LHCN-M2 (cell line): ENCODE measurements around the gene LYVE1. TPM values are rescaled to one million over a fixed set of nuclear protein-coding genes. Genes with fewer than 3 reads are reported as not detected.
A peak's percentile ranks its signal among the peaks of the same experiment; 100 is the strongest.

Experiments used
- DNase-seq: peaks from one replicate; pipeline ENCODE4 v3.0.0-alpha.2; 2012; ENCODE audit warnings: low read depth
- total RNA-seq: library from RNA; depleted of rRNA; stranded (reverse); fragments of >200 nt; gene quantifications from 2 replicates; pipeline ENCODE4 v1.2.3, GENCODE V29; 2014

Gene LYVE1
- total RNA-seq, 1 experiment from 2014 or later = not detected

DNA sequence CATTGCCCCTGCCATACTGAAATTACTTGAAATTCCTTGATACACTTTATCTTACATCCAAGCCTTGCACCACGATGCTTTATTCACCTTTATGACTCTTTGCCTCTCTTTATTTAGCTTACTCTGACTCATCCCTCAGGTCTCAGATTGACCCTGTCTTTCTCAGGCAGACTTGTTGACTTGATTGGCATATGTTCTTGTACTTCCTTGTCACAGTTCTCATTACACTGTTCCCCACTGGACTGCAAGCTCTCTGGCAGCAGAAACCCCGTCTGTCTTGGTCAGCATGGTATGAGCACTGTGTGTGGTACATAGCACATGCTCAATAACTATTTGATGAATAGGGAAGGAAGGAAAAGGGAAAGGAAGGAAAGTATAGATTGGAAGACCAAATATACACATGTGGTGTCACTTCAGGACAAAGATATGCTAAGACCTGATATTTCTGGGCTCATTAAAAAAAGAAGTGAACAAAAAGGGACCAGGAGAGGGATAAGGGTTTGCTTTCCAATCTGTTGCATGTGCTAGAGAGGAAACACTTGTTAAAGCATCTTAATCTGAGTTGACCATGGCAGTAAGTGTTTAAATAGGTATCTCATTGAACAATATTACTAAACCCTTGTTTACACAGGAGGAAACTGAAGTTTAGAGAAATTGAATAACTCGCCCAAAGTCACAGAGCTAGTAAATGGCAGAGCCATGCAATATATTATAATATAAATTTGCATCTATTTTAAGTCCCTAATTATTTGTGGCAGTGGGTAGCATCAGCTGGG is 7.2 kb downstream of the LYVE1 start:
- no peak for DNase-seq

GRCh38 chr11:10558288-10558687 is 10.2 kb downstream of the LYVE1 start:
- no peak for DNase-seq

GRCh38 chr11:10556590-10556989 is 11.9 kb downstream of the LYVE1 start:
- no peak for DNase-seq

DNA sequence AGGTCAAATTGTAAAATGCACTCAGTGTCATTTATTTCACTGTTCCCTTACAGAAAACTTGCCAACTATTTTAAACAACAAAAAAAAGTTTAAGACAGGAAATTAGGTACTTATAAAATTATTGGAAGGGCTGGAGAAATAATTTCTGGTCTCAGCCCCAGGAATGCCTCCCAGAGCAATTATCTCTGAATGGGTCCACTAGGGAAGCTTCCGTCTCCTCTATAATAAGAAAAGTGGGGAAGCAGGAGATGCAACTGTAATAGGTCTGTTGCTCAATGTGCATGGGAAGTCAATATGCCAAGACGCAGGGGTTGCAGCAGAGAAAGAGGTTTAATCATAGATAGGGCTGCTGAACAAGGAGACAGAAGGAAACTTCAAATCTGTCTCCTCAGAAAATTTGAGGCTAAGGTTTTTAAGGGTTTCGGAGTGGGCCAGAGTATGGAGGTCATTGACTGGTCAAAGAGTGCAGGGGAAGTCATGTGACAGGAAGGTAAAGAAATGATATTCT is 16.6 kb downstream of the LYVE1 start:
- no peak for DNase-seq

GRCh38 chr11:10551290-10551592 is 17.2 kb downstream of the LYVE1 start:
- DNase-seq = no peak

- DNase-seq = peak; percentile 50
Measured at GRCh38 chr11:10550503-10551289, 17.8 kb downstream of the LYVE1 start.

- no peak for DNase-seq
Measured at GRCh38 chr11:10544491-10545465, 23.7 kb downstream of the LYVE1 start.

DNA sequence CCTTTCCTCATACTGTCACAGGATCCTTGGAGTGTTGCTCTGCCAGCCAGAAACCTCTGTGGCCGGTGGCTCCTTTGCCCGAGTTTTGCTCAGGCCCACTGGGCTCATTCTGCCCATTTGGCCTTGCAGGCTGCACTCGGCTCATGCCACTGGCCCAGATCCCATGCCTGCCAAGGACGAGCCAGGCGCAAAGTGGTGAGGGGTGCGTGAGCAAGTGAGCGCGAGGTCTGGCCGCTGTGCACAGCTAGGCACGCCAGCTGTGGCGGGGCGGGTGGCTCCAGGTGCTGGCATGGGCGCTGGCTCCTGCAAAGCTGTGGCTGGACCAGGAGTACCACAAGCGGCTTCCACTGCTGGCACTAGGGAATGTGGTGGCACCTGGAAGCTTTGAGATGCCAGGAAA is 24.7 kb downstream of the LYVE1 start:
- DNase-seq = no peak

GRCh38 chr11:10542776-10543175 is 25.7 kb downstream of the LYVE1 start:
- no peak for DNase-seq

DNA sequence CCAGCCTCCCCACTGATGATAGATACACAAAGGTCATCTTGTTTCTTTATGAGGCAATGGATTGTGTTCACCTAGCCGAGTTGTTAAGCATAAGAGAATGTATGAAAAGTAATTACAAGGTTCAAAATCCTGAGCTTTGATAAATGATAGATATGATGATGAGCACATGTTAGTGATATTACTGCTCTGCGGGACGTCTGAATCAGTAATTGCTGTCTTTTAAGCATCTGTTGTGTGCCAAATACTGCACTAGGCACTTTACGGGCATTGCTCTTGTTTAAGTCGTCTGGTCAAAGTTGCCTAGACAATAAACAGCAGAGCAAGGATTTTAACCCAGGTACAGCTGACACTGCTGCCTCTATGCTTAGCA is 26.9 kb downstream of the LYVE1 start:
- DNase-seq = no peak

- DNase-seq = peak; percentile 89
Measured at GRCh38 chr11:10540915-10541560, 27.4 kb downstream of the LYVE1 start, which contains the start of gene RNF141. Gene RNF141 (minus strand): TSS chr11:10541187. CDS start chr11:10534158, 7,029 bp downstream.

DNA sequence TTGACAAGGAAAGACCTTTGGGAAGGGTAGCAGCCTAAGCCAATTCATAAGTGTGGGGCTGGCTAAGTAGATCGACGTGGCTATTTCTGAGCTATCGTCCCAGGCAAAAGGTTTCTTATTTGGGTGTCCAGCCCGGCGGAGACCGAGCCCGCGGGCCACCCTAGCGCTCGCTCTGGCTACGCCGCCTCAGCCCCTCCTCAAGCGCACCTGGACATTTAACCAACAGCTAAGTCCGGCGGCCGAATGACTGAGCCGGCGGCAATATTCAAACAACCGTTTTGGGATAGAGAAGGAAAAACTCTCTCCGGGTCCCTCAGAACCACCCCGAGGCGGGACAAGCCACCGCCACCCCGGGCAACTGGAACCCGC is 27.9 kb downstream of the LYVE1 start:
- peak; percentile 13 for DNase-seq

DNA sequence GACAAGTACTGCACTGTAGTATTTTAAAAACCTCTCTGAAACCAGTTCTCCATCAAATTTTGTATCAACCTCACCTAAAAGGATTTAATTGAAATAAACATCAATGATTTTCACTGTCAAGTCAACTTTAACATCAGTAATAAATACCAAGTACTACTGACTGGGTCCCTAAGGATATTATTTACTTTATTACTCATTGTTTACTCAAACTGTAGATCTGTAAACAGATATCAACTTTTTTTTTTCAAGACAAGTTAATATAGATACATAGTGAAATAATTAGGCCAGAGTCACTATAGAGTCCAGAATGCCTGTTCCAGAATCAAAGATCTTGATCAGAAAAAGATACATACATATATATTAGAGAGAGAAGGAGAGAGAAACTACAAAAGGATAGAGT is 29.1 kb downstream of the LYVE1 start:
- no peak for DNase-seq

DNA sequence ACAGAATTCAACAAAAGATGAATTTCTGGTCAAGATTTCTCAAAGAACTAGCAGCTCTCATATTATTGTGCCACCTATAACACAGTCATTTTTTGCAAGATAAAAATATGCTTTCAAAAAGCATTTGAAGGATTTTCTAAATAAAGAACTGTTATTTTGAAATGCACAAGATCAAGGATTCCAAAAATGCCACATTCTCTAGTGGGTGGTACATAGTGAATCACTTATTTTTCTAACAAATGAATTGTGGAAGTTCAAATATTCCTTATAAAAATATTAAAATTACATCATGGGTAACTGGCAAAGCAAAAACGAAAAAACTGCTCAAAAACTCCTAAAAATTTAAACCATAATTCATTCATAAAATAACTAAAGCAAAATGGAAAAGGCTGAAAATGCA is 29.5 kb downstream of the LYVE1 start:
- no peak for DNase-seq

DNA sequence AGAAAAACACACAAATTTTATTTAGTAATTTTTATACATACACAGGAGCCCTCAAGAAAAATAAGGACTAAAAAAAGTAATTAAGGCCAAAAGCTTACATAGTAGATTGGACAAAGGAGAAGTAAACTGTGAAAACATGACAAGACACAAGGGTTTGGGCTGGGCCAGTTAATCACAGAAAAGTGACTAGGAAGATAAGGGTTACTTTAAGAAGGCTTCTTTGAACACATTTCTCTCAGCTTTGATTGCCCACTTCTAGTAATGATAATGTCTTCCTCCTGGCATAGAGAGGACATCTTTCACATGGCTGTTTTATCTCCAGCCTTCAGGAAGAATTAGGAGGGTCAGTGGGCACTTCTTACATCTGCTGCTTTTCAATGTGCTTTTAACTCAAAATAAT is 30.9 kb downstream of the LYVE1 start:
- DNase-seq = no peak

DNA sequence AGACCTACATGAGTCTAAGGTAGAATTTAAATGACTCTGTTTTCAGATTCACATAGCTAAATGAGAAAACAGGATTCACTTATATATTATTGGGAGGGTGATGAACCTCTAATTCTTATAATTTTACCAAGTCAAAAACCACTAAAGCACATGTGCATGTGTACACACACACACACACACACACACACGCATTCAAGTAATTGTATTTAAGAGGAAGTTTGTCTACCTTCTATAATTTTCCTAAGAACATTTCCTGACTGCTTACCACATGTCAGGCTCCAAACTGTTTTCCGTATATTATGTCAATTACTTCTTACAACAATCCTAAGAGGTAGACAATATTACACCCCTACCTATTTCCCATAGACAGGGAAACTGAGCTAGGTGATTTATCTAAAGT is 34.1 kb downstream of the LYVE1 start:
- no peak for DNase-seq

DNA sequence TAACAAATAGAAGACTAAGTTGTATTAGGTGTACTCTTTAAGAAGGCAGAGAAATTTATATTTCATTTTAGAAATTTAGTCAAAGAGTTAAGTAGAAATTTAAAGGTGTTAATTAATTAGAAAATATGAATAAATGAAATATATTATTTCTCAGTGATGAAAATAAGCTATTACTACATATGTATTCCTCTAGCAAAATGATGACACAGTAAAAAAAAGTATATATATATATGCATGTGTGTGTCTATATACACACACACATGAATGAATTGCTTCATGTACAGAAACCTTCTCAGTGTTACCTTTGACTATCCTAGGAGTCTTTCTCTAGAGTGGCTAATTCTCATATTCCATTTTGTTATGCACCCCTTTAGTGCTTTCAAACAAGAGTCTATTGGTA is 35.1 kb downstream of the LYVE1 start:
- no peak for DNase-seq

DNA sequence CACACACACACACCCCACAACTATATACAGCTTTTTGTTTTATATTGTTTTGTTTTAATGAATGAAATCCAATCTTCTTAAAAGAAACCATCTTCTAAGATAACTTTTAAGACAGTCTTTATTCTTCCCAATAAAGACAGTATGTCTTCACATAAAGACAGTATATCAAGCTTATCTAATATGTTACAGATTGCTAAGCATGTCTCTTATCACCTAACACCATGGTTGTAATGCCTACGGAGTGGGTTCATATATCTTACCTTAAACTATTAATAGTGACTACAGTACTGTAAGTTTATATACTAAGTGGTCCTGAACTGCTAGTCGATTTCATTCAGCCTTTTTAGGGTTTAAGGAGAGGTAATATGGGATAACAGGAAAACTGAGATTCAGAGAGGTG is 35.9 kb downstream of the LYVE1 start:
- DNase-seq = no peak

GRCh38 chr11:10529279-10529678 is 39.2 kb downstream of the LYVE1 start:
- DNase-seq = no peak

DNA sequence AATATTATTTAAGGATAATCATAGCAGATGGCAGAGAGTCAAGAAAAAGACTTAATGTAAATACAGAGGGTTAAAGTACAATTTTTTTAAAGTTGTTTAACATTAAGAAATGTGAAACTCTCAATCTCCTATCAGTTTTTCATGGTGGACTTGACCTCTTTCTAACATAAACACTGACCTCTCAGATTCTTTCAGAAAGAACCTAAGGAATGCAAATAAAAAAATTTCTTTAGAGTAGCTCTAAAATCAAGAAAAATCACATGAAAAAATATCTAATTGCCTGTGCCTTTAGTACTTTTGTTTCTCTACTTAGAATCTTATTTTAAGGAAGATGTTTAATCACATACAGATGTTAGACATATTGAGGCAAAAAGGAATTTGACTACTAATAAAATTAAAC is 40.3 kb downstream of the LYVE1 start:
- DNase-seq = no peak
